Renal cortical epithelial cell (primary cell): Measurements from ENCODE around the gene OPCML. TPM values are rescaled to one million over a fixed set of nuclear protein-coding genes. Genes with fewer than 3 reads are reported as not detected.
A peak's percentile ranks its signal among the peaks of the same experiment; 100 is the strongest.

Source experiments
- DNase-seq: peaks from one replicate; pipeline ENCODE4 v3.0.0-alpha.2; 2011; ENCODE audit warnings: low read depth
- total RNA-seq: library from RNA; depleted of rRNA; stranded (reverse); fragments of >200 nt; gene quantifications from 2 replicates; pipeline ENCODE4 v1.2.3, GENCODE V29; 2014

The OPCML gene
- total RNA-seq, 1 donor from 2014 or later = not detected

GRCh38 chr11:133034929-133035328, 497.4 kb downstream of the OPCML start:
- DNase-seq = no peak

DNA sequence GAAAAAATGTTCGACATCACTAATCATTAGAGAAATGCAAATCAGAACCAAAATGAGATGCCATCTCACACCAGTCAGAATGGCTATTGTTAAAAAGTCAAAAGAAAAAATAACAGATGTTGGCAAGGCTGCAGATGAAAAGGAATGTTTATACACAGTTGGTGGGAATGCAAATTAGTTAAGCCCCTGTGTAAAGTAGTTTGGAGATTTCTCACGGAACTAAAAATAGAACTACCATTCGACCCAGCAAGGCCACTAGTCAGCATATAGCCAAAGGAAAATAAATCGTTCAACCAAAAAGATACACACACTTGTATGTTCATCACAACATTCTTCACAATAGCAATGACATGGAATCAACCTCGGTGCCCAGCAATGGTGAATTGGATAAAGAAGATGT, 503.2 kb downstream of the OPCML start:
- DNase-seq = peak; percentile 54

GRCh38 chr11:133026952-133027351, 505.3 kb downstream of the OPCML start:
- no peak for DNase-seq

- DNase-seq = no peak
Observed at GRCh38 chr11:133024301-133024700, 508.0 kb downstream of the OPCML start.

DNA sequence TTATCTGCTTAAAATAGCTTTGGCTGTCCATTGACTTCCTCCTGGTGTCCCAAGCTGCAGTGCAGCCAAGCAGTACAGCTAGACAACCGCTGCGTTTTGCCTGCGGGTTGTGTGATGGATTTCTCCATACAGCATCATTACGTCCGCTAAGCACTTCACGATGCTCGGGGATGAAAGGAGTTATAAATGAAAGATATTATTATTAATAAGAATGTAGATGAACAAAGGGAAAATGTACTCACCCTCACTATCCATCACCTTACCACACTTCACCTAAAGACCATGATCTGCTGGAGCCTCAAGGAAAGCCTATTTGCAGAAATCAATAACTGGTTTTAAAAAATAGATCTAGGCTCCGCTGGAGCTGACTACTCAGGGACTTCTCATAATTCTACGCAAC, 509.1 kb downstream of the OPCML start:
- DNase-seq = no peak

DNA sequence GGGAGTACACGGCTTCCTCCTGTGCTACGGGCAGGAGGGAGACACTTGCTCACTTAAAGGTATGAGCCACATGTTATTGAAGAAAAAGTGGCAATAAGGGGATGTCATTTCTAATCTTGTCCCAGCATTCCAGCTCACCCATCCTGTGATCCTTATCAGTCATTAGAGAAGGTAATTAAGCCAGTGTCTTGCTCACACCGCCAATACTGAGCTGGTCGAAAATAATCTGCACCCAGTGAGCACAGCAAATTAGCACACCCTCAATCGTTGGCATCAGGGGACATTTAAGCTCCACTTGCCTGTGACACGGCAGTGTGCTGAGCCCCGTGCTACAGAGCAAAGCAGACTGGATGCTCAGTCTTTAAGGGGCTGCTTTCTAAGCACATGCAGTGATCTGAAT, 510.7 kb downstream of the OPCML start:
- DNase-seq = no peak

DNA sequence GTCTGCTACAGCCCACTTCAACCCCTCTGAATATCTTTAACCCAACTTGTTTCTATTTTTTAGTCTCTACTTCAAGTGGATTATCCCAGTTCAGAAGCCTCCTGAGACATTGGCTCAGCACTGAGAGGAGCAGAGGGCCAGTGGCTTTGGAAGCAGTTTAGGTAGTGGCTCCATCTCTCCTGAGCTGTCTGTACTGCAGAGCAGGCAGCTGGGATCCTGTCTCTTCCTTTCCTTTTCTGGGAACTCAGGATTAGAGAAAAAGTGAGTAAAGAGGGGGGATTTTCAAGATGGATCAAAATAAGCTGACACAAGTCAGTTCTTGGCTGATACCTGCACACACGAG, 512.0 kb downstream of the OPCML start:
- DNase-seq = no peak

GRCh38 chr11:133019545-133020371, 512.5 kb downstream of the OPCML start:
- DNase-seq = no peak

DNA sequence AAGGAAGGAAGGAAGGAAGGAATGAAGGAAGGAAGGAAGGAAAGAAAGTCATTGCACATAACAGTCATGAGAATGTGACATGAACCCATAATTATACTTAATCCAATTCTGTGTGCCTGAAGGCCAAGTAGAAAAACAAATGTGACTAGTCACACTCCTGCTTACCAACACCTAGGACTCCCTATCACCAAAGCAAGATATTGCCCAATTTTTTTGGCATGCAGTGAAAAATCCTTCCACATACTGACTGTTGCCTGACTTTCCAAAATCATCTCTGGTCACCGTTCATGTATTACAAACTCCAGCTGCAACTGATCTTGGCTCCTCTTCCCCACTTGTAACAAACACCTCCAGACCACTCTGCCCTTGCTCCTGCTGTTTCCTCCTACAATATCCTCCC, 516.8 kb downstream of the OPCML start:
- DNase-seq = no peak

- DNase-seq = no peak
Observed at GRCh38 chr11:133014337-133014736, 518.0 kb downstream of the OPCML start.

DNA sequence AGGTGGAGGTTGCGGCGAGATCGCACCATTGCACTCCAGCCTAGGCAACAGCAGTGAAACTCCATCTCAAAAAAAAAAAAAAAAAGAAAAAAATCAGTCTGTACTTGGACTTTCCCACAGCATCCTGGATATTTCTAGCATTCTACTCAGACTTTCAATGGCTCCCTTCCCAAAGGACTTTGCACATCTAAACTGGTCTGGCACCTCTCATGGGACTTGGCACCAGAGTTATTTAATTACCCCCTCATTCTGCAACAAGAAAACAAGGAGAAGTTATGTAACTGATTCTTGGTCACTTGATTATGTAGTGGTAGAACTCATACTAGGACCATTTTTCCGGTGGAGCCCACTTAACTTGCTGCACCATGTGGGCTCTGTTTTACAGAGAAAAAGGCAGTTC, 519.5 kb downstream of the OPCML start:
- DNase-seq = no peak

GRCh38 chr11:133011604-133012003, 520.7 kb downstream of the OPCML start:
- no peak for DNase-seq

DNA sequence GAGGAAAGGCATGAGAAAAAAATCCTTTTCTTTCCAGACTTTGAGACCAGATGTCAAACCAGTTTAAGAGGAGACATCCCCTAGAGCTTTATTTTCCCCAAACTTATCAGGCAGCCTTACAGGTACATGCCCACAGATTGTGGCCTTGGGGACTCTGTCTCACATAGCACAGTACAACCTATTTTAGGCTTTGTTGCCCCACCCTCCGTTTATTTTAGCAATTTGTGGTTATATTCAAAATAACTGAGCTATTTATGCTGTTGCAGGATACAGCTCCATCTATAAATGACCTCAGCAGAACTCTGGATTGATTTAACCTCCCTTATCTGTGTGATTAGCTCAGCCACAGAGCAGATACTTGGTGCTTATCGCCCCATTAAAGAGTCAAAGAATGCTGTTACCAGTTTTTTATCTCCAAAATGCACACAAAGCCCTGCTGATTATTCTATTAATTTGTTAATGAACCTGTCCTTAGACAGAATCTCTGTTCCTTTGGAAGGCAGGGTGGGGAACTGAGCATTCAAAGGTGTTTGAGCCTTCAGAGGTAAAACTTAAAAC, 525.2 kb downstream of the OPCML start:
- no peak for DNase-seq

DNA sequence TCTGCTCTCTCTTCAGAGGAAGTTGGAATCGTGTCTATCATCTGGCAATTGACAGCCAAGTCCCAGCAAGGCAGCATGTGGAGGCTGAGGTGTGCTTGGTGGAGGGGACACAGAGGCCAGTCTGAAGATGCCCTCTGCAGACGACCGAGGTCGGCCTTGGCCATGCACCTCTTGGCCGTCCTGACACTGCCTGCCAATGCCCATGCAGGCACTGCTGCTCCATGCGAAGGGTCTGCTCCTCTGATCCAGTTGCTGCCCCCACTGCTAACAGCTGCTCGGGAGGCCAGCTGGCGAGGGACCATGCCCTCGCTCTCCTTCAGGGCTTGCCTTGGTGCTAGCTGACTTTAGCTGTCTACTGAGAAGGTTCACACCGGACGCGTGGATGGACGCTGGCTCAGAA, 527.9 kb downstream of the OPCML start:
- DNase-seq = no peak

DNA sequence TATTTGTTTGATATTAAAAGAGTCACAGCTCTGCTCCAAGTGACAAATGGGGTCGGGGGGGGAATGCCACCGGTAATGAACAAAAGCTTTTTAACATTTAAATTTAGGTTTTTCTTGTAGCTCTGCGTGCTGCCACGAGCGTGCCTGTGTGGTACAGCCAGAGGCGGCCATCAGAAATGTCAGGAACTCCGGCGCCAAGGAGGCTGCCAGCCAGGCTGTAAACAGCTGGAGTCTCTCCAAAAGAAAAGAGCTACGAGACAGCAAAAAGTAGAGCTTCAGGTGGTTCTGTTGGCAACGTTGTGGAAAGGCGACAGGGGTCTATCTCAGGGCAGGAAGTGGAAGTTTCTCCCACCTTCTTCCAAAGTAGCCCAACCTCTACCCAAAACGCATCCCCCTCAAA, 532.8 kb downstream of the OPCML start:
- DNase-seq = no peak

DNA sequence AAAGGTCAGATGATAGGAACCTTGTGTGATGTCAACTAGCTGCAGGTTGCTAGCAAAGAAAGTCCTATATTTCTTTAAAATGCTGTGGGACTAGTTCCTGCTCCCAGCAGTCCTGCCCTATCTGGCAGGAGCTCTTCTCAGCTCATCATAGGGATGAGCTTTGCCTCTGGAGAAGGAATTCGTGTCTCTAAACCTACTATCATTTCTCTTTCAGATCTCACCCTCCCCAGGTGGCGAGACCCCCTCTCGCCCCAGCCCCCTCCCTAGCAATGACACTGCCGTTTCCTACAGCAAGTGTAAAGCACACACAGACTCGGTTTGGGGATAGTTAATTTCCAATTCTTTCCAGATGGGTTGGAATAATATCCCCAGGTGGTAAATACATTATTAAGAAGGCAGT, 533.3 kb downstream of the OPCML start:
- no peak for DNase-seq

- no peak for DNase-seq
Observed at GRCh38 chr11:132997396-132997795, 534.9 kb downstream of the OPCML start.

GRCh38 chr11:132994966-132995365, 537.3 kb downstream of the OPCML start:
- DNase-seq = no peak

DNA sequence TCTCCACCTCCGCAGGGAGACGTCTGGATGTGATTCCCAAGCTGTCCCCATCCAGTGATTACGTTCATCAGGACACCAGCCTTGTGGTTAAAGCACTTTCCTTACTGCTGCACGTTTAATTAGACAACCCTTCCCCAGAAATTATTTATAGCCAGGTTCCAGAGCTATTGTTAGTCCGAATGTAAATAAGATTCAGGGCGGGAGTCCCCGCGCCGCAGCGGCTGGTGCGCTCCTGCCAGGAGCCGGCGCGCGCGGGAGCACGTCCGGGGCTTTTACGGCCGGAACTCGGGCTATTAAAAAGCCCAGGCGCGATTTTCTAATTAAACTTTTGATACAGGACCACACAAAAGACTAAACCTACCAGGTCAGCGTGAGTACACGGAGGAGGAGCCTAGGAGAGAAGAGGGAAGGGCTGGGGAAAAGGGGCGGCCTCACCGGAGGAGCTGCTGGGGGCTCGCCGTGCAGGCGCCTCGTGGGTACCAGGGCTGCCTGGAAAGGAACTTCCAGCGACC, 538.3 kb downstream of the OPCML start:
- no peak for DNase-seq

- DNase-seq = peak; percentile 15
Observed at GRCh38 chr11:132992838-132993631, 539.3 kb downstream of the OPCML start.

- DNase-seq = no peak
Observed at GRCh38 chr11:132988411-132988810, 543.9 kb downstream of the OPCML start.

DNA sequence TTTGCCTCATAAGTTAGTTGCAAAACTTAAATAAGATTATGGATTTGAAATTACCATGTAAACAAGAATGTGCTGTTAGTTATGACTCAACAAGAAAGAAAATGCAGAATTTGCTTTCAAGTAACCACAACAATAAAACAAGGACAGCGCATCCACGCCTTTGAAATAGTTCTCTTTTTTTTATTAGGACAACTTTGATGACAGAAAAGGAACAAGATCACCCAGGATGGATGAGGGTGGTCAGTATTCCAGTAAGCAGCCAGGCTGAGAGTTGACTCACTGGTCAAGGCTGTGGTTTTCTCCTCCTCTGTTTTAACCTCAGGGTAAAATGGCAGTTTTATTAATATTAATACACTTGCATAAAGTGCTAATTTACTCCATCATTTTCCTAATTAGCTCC, 544.4 kb downstream of the OPCML start:
- peak; percentile 54 for DNase-seq

GRCh38 chr11:132983641-132983978, 548.7 kb downstream of the OPCML start:
- DNase-seq = no peak
